A204.1 (cell line): Measurements from ENCODE around the gene MYRIP.
"Not testable (repeated sequence)": the region's sequence is repeated elsewhere in the genome, so short reads cannot be mapped to it uniquely, and the experiment has no call there.

Experiments
- FAIRE-seq: peaks from 2 replicates; lab custom pipeline; 2012; peaks lifted over from hg19 to GRCh38; lab: Jason Lieb, UNC

Gene MYRIP

DNA sequence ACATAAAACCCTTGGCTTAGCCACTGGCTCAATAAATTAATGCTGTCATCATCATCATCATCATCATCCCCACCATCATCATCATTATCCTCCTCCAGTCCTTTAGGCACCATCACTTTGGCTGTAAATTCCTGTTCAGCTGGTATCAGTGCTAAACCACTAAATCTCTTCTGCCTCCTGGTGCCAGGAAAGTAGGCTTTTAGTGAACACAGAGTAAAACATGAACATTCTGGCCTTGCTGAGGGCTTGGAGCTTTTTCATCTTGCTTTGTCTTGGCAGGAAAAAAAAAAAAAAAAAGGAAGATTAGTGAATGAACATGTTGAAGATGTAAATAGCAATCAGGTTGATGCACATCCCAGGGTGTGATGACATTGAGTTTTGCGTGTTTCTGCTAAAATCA lies 432.8 kb downstream of the MYRIP start:
- FAIRE-seq: no peak

DNA sequence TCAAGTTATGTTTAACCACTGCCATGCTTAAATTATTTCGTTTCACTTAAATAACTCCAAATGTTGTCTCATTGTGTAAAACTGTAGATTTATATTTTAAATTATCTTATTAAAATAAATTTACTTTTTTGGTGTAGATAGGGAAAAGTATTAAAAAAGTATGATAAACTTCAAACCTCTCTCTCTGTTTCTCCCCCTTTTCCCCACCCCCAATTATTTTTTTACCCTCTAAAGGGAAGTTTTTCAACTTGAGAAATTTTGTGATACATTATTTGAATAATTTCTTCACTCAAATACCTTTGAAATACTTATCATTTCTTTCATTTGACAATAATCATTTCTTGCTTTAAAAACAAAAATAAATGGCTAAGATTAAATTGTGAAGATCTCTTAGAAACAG lies 433.2 kb downstream of the MYRIP start:
- FAIRE-seq: no peak

- no peak for FAIRE-seq
These were observed 433.6 kb downstream of the MYRIP start for GRCh38 chr3:40243056-40243455.

DNA sequence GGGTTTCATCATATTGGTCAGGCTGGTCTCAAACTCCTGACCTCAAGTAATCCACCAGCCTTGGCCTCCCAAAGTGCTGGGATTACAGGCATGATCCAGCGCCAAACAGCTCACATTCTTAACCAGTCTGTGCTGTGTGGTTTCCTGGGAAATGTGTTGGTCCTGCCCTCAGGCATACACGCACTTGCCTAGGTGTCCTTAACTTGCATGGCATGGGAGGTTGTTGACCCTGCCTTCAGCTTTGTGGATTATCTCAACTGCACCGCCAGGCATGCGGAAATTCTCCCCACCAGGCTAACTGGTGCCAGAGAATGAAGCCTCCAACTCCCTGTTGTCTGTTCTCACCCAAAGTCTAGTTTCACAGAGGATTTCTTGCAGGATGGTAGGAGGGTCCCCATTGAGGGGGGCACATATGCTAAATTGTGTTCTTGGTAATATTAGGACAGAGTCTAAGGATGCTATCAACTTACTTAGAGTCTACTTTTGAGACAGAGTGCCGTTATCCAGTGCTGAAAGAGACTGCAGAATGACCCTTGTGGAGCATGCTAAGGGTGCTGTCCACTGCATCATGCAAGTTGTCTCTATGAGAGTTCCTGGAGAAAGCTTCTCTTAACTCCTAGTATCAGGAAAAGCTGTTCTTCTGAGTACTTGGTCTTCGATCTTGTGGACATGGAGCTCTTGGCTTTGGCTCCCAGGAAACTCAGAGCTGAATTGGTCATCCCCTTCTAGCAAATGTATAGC lies 438.5 kb downstream of the MYRIP start:
- no peak for FAIRE-seq

DNA sequence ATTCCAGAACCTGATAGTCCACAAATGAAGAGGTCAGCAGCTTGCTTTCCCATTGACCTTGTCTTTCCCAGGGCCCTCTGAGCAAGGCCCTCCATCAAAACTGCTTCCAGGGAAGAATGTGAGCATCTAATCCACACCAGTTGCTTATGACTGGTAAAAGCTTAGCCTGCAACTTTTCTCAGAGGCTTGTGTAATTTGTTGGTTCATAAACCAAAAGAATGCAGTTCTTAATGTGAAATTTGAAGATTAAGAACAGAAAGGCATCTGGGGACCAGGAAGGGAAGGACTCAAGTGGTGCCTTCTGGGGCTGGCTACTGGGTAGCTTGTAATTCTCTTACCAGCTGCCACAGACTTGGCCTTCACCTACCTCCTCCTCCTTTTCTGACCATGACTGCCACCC lies 439.2 kb downstream of the MYRIP start:
- no peak for FAIRE-seq

DNA sequence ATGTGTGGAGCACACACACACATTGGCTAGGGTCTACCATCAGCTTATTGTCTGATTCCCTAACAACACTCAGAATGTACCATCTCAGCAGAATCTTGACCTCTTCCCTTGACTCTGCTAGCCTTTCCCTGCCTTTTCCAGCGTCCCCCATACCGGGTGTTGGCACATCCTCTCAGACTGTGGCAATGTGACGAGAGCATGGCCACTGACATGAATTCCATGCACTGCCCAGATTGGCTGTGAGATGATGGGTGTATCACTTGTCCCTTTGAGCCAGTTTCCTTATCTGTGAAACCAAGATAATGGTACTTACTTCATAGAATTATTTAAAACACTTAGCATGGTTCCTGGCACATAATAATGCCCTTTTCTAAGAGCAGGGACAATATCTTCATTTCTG lies 439.8 kb downstream of the MYRIP start:
- FAIRE-seq: no peak

DNA sequence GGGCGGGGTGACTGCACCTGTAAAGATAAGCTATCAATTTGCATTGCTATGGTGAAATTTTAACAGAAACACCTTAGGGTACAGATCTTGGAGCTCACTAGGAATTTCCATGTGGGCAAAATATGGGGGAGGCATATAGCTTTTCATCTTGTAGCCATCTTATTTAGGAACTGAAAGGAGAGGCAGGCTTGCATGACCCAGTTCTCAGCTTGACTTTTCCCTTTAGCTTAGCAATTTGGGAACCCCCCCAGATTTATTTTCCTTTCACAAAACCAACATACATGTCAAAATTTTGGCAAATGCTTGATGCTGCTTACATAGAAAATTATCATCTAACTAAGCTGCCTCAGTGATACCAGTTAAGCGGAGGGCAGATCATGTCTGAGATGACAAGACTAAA lies 445.1 kb downstream of the MYRIP start:
- no peak for FAIRE-seq

DNA sequence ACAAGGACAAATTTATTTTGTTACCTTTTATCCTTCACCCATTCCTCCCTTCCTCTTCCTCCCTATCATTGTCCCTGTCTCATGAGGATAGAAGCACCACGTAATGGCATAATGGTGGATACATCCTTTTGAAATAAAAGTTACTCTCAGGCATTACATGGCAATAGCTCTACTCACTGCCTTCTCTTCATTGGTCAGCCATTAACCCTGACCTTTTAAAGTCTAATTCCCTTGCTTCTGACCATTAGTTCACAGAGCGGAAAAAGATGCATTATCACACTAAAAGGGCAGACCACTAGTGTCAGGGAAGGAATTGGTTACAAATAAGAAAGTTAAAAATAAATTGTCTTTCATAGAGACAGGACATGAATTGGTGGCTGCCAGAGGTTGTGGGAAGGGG lies 445.5 kb downstream of the MYRIP start:
- no peak for FAIRE-seq

DNA sequence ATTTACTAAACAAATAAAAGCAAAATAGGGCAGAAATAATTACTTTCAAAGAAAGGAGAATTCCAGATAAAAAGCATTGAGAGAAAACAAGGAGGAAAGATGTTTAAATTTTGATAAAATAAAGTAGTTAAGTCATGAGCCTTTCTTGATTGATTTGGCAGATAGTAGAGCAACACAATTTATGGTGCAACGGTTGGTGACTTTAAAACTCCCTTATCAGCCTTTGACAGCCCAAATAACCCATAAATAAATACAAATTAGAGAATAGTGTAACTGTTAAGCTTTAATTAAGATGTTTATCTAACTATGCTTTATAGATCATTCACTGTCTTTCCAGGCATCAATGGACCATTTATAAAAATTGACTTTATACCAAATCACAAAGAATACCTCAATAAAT lies 446.1 kb downstream of the MYRIP start:
- FAIRE-seq: no peak

DNA sequence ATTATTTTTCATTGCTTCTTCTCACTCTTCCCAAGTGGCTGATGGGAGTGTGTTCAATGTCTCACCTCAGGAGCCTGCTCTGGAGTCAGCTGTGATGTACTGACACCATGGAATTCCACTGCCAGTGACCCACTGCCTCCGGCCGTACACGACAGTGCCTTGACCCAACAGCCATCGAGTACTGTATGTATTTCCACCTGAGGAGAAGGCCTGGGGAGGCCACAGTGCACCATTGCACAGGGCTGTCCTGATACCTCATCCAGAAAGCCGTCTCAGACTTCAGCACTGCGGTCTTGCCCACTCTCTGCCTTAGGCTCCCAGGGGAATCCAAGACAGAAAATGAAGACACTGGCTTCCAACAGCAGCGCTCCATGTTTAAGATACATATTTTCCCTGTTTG lies 448.7 kb downstream of the MYRIP start:
- no peak for FAIRE-seq

DNA sequence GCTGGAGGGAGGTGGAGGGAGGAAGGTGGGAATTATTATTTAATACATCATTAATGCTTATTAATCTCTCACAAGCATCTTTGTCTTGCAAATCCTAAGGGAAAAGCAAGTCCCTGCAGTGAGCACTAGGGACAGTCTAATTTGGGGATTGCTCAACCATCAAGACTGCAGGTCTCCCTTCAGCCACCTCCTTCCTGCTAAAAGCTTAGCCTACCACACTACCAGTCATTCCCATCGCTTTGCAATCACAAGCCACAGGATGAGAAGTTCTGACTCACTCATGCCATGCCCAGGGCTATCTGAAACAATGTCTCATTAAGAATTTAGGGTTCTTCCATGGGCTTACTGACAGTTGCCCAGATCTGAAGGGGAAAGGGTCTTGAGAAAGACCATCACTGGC lies 449.1 kb downstream of the MYRIP start:
- no peak for FAIRE-seq

- FAIRE-seq: no peak
These were observed 452.9 kb downstream of the MYRIP start for GRCh38 chr3:40262331-40262730.

GRCh38 chr3:40264451-40264850 lies 455.0 kb downstream of the MYRIP start:
- FAIRE-seq: no peak

- no peak for FAIRE-seq
These were observed 455.8 kb downstream of the MYRIP start for GRCh38 chr3:40265181-40265580.

GRCh38 chr3:40267937-40268724 lies 458.7 kb downstream of the MYRIP start:
- FAIRE-seq: no peak

GRCh38 chr3:40268802-40269524 lies 459.6 kb downstream of the MYRIP start:
- FAIRE-seq: no peak

DNA sequence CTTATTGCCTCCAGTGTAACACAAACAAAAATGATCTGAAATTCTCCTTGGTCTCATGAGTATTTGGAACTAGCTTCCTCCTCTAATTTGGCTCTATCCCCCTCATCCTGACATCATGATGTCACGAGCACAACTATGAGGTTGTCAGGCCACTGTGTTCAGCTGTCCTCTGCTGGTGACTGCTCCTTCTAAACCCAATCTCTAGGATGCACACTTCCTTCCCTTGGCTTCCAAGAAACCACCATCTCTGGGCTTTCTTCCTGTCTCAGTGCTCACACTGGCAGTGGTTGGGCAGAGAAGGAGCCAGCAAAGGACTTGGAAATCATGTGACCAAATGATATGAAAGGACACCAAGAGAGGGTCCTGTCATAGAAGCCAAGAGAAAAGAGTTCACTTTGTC lies 469.4 kb downstream of the MYRIP start:
- no peak for FAIRE-seq

DNA sequence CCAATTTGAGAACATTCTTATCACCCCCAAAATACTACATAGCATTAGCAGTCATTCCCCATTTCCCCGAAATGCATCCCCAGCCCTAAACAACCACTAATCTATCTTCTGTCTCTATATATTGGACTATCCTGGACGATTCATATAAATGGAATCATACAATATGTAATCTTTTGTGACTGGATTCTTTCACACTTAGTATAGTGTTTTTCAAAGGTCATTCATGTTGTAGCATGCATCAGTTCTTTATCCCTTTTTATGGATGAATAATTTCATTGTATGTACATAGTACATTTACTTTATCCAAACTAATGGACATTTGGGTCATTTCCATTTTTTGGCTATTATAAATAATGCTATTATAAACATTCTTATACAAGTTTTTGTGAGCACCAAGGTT lies 472.6 kb downstream of the MYRIP start:
- FAIRE-seq: no peak

DNA sequence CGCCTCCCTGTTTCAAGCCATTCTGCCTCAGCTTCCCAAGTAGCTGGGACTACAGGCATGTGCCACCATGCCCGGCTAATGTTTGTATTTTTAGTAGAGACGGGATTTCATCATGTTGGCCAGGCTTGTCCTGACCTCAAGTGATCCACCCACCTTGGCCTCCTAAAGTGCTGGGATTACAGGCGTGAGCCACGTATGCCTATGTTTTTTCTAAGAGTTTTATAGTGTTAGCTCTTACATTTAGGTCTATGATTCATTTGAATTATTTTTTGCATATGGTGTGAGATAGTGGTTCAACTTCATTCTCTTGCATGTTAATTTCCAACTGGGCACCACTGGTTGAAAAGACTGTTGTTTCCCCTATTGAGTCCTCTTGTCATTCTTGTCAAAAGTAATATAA lies 473.6 kb downstream of the MYRIP start:
- FAIRE-seq: not testable (repeated sequence)

DNA sequence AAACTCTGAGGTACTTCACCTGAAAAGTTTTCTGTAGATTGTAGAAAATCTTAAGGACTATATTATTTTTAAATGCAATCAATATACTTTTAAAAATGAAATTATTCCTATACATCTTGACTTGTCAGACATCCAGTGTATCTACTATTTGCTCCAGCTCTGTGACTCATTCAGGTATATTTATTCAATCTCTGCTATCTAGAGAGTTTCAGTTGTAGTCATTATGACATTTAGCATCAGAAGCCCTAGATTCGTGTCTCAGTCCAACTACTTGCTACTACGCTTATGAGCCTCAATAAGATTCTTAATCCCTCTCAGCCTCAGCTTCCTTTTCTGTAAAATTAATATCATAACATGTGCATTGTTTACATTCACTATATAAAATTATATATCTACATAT lies 477.8 kb downstream of the MYRIP start:
- FAIRE-seq: no peak

GRCh38 chr3:40290396-40290795 lies 481.0 kb downstream of the MYRIP start:
- FAIRE-seq: no peak

DNA sequence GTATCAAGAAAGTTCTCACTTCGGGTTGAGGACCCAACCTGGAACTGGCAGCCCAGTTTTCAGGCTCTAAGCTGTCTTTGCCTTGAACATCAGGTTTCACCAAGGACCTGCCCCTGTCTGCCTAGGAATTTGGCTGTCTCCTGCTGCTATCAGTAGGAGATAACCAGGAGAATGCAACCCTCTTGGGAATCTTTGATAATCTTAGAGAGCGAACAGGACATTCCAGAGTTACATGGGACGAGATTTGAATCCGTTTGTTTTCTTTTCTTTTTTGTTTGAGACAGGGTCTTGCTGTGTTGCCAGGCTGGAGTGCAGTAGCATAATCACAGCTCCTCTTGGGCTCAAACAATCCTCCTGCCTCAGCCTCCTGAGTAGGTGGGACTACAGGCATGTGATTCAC lies 482.1 kb downstream of the MYRIP start:
- FAIRE-seq: no peak

- FAIRE-seq: no peak
These were observed 483.4 kb downstream of the MYRIP start for GRCh38 chr3:40292637-40293349.
